ENCODE data around the gene TRPC4AP.

The TRPC4AP gene

DNA sequence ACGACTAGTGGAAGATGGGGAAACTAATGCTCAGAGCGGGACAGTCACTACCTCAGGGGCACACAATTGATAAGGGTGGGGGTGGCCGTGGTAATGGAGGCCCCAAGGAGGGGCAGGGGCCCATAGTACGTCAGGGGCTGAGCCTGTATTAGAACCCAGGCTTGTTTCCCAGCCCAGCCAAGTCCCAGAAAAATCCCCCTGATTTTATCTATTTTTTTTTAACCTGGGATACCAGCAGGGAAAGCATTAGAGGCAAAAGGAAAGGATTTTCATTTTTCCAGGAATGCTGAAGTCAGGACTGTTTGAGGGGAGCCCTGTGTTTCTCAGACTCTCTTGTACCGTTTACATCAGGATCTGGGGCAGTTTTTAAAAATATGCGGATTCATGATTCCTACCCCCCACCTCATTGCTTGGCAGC, 136.6 kb downstream of the TRPC4AP start:
- no peak for DNase-seq

DNA sequence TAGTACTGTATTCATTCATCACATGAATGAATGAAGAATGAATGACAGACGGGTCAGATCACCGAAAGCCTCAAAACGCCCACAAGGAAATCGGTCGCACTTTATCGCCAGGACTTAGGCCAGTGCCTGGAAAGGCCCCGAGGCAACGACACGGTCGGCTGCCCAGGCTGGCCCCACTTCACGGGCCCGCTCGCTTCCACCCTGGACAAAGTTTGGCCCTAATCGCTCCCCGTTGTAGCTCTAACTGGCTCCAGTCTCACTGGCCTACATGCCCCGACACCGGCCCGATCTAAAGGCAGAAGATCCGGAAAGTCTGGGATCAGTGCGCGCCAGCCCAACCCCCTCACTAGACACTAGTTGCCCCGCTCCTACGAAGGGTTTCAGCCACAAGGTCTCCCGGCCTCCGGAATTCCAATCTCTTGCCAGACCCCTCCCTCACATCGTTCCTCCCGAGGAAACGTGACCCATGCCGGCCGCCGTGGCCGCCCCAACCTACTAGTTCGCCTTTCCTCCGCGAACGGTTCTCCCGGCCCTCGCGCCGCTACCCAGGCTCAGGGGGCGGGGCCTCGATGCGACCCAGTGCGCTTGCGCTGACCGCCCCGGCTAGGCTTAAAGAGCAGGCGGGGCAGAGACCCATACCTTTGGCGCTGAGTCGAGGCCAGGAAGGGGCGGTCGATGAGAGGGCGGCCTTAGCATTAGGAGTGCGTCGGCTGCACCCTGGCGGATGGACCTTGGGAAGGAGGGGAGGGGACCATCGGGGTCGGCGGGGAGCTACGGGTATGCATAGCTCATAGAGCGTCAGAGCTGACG, 137.2 kb downstream of the TRPC4AP start, which contains the start of the genes GSS and MYH7B:
GSS (minus strand) TSS at position 576 of the 810 bp plus-strand sequence. CDS start 3,954 bp downstream, outside the sequence.
MYH7B (plus strand) TSS at position 638 of the 810 bp plus-strand sequence. CDS start 22,138 bp downstream, outside the sequence.
- DNase-seq, result peak; percentile 83

DNA sequence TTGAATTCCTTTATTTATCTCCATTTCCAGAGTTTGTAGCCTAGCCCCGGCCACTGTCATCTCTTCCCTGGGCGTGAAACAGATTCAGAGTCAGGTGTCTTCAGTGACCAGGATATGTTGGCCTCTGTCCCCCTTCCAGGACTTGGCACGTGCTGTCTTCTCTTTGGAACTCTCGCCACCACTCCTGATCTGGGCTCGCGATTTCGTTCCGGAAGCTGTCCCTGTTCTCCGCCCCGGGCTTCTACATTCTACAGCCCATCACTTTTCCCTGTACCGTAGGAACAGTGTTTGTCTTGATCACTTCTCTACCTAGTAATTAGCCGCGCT, 137.7 kb downstream of the TRPC4AP start:
- DNase-seq, result no peak

DNA sequence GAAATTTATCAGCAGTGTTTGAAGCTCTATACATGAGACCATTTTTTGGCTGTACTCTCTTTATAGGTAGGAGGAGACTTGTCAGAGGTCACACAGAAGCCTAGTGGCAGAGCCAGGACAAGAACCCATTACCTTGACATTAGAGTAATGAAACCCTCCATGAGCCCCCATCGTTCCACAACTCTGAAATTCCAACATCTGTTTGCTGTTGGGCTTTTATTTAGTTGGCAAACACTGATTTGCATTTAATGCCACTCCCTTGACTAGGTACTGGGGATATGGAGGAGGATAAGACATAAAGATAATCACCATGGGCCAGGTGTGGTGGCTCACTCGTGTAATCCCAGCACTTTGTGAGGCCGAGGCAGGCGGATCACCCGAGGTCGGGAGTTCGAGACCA, 138.6 kb downstream of the TRPC4AP start:
- no peak for DNase-seq

DNA sequence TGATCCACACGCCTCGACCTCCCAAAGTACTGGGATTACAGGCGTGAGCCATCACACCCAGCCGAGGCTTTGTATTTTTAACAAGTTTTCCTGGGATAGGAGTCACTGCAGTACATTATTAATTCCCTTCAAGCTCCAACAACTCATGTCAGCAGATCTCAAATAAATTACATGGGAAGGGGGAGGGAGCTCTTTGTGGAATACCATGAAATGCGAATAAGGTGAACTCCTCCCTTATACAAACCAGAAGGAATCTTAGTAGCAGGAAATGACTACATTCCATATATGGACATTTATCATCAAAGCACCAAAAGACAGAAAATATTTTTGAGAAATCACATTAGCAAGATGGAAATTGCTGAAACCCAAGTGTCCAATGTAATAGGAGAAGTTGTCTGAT, 139.9 kb downstream of the TRPC4AP start:
- DNase-seq, result no peak
